ENCODE measurements around the gene FRMPD3. TPM values are rescaled to one million over a fixed set of nuclear protein-coding genes. Genes with fewer than 3 reads are reported as not detected.
"Not testable (repeated sequence)": the region's sequence is repeated elsewhere in the genome, so short reads cannot be mapped to it uniquely, and the experiment has no call there.

The FRMPD3 gene
- total RNA-seq, 1 donor from 2014 or later, result 0.24 TPM

- TF ChIP-seq CTCF (IDR thresholded peaks at IDR 0.05), result no peak
- Histone ChIP-seq H3K27me3 (ENCODE audit: low read depth) (no peaks in the 10 kb centered on the region), H3K4me1 (no peaks in the 10 kb centered on the region), H3K27ac (no peak overlapping the region), H3K4me3 (no peak overlapping the region), H3K36me3 (no peaks in the 10 kb centered on the region), H3K9me3 (no peaks in the 10 kb centered on the region)
- DNase-seq (no peak), ATAC-seq (no peak)
- intact Hi-C loops (cut with DNase I), result no loop called here
Observed at GRCh38 chrX:107457289-107457688, 7.8 kb downstream of the FRMPD3 start.

- no peaks in the 10 kb centered on the region for H3K27me3 ChIP-seq (ENCODE audit: low read depth)
- no peak overlapping the region for H3K27ac ChIP-seq
- H3K4me1 ChIP-seq, result no peaks in the 10 kb centered on the region
- no peaks in the 10 kb centered on the region for H3K36me3 ChIP-seq
- no peak for ATAC-seq
- intact Hi-C loops (cut with DNase I), result no loop called here
- H3K4me3 ChIP-seq, result no peak overlapping the region
- DNase-seq, result no peak
- no peak for TF ChIP-seq CTCF (IDR thresholded peaks at IDR 0.05)
- H3K9me3 ChIP-seq, result no peaks in the 10 kb centered on the region
Observed at GRCh38 chrX:107465932-107466620, 16.6 kb downstream of the FRMPD3 start.

- H3K4me3 ChIP-seq, result no peak overlapping the region
- no peaks in the 10 kb centered on the region for H3K27me3 ChIP-seq (ENCODE audit: low read depth)
- no peaks in the 10 kb centered on the region for H3K9me3 ChIP-seq
- no peak for TF ChIP-seq CTCF (IDR thresholded peaks at IDR 0.05)
- H3K36me3 ChIP-seq, result no peaks in the 10 kb centered on the region
- ATAC-seq (no peak), DNase-seq (no peak)
- no peaks in the 10 kb centered on the region for H3K4me1 ChIP-seq
- intact Hi-C loops (cut with DNase I), result no loop called here
- H3K27ac ChIP-seq, result no peak overlapping the region
Observed at GRCh38 chrX:107467271-107467670, 17.8 kb downstream of the FRMPD3 start.

GRCh38 chrX:107470198-107470597 lies 20.7 kb downstream of the FRMPD3 start:
- ATAC-seq, result no peak
- Histone ChIP-seq H3K27me3 (ENCODE audit: low read depth) (no peaks in the 10 kb centered on the region), H3K4me3 (no peak overlapping the region), H3K36me3 (no peaks in the 10 kb centered on the region), H3K9me3 (no peaks in the 10 kb centered on the region), H3K27ac (no peak overlapping the region), H3K4me1 (no peaks in the 10 kb centered on the region)
- intact Hi-C loops (cut with DNase I), result no loop called here
- no peak for DNase-seq
- no peak for TF ChIP-seq CTCF (IDR thresholded peaks at IDR 0.05)

- no peak for TF ChIP-seq CTCF (IDR thresholded peaks at IDR 0.05)
- Histone ChIP-seq H3K27ac (no peak overlapping the region), H3K27me3 (ENCODE audit: low read depth) (no peaks in the 10 kb centered on the region), H3K4me3 (no peak overlapping the region), H3K4me1 (no peaks in the 10 kb centered on the region), H3K36me3 (no peaks in the 10 kb centered on the region), H3K9me3 (no peaks in the 10 kb centered on the region)
- DNase-seq (no peak), ATAC-seq (no peak)
- intact Hi-C loops (cut with DNase I), result no loop called here
Observed at GRCh38 chrX:107470971-107471370, 21.5 kb downstream of the FRMPD3 start.

- H3K4me1 ChIP-seq; H3K27me3 ChIP-seq (ENCODE audit: low read depth); H3K36me3 ChIP-seq; intact Hi-C loops (cut with DNase I); ATAC-seq; H3K27ac ChIP-seq; DNase-seq; H3K4me3 ChIP-seq; H3K9me3 ChIP-seq: not testable (repeated sequence)
Observed at GRCh38 chrX:107471420-107471819, 22.0 kb downstream of the FRMPD3 start.
